ENCODE data around the gene IFT80.
A peak's percentile ranks its signal among the peaks of the same experiment; 100 is the strongest.

The IFT80 gene

GRCh38 chr3:160400702-160401150 is 1.7 kb upstream of the IFT80 start:
- no peak for DNase-seq (ENCODE audit: low spot score)

- peak; percentile 8 for DNase-seq (ENCODE audit: low spot score)
Measured at GRCh38 chr3:160400030-160400701, 1.1 kb upstream of the IFT80 start.

GRCh38 chr3:160398820-160399124 is 253 bp downstream of the IFT80 start:
- no peak for DNase-seq (ENCODE audit: low spot score)

GRCh38 chr3:160395297-160395696 is 3.7 kb downstream of the IFT80 start:
- no peak for DNase-seq (ENCODE audit: low spot score)

GRCh38 chr3:160394009-160394392 is 5.0 kb downstream of the IFT80 start:
- DNase-seq (ENCODE audit: low spot score) = no peak

GRCh38 chr3:160393346-160394008 is 5.5 kb downstream of the IFT80 start:
- no peak for DNase-seq (ENCODE audit: low spot score)

- no peak for DNase-seq (ENCODE audit: low spot score)
Measured at GRCh38 chr3:160392798-160393197, 6.2 kb downstream of the IFT80 start.

GRCh38 chr3:160390565-160391138 is 8.4 kb downstream of the IFT80 start:
- no peak for DNase-seq (ENCODE audit: low spot score)

- DNase-seq (ENCODE audit: low spot score) = no peak
Measured at GRCh38 chr3:160384639-160385318, 14.2 kb downstream of the IFT80 start.

- DNase-seq (ENCODE audit: low spot score) = no peak
Measured at GRCh38 chr3:160381470-160381869, 17.6 kb downstream of the IFT80 start.

- DNase-seq (ENCODE audit: low spot score) = no peak
Measured at GRCh38 chr3:160379628-160380214, 19.3 kb downstream of the IFT80 start.

- DNase-seq (ENCODE audit: low spot score) = no peak
Measured at GRCh38 chr3:160378331-160379109, 20.5 kb downstream of the IFT80 start.

GRCh38 chr3:160376681-160377080 is 22.3 kb downstream of the IFT80 start:
- DNase-seq (ENCODE audit: low spot score) = no peak

GRCh38 chr3:160374925-160375324 is 24.1 kb downstream of the IFT80 start:
- no peak for DNase-seq (ENCODE audit: low spot score)

- DNase-seq (ENCODE audit: low spot score) = no peak
Measured at GRCh38 chr3:160374472-160374871, 24.6 kb downstream of the IFT80 start.

GRCh38 chr3:160373655-160374054 is 25.4 kb downstream of the IFT80 start:
- no peak for DNase-seq (ENCODE audit: low spot score)

- no peak for DNase-seq (ENCODE audit: low spot score)
Measured at GRCh38 chr3:160372780-160373179, 26.2 kb downstream of the IFT80 start.

GRCh38 chr3:160370987-160371857 is 27.8 kb downstream of the IFT80 start:
- no peak for DNase-seq (ENCODE audit: low spot score)

GRCh38 chr3:160369784-160370183 is 29.2 kb downstream of the IFT80 start:
- no peak for DNase-seq (ENCODE audit: low spot score)

GRCh38 chr3:160368804-160369203 is 30.2 kb downstream of the IFT80 start:
- DNase-seq (ENCODE audit: low spot score) = peak; percentile 9
